WERI-Rb-1 (cell line): ENCODE measurements around the gene SRPK2.

ENCODE experiments used
- DNase-seq: peaks from one replicate; pipeline ENCODE4 v3.0.0-alpha.2; 2020
- H3K27ac ChIP-seq: fragments of 250-450 bp; sonication (Bioruptor Pico); 2 replicates; pipeline ENCODE4 v1.5.1; 2020; ENCODE audit warnings: mild to moderate bottlenecking, moderate library complexity
- H3K27me3 ChIP-seq: fragments of 250-450 bp; sonication (Bioruptor Pico); 2 replicates; pipeline ENCODE4 v1.5.1; 2021; ENCODE audit warnings: mild to moderate bottlenecking, low read depth, moderate library complexity; ENCODE audit not compliant: insufficient read depth, severe bottlenecking
- H3K36me3 ChIP-seq: fragments of 250-450 bp; sonication (Bioruptor Pico); 2 replicates; pipeline ENCODE4 v1.5.1; 2020; ENCODE audit warnings: mild to moderate bottlenecking, moderate library complexity
- H3K4me3 ChIP-seq: 2 replicates; pipeline ENCODE4 v1.5.1; 2011; ENCODE audit warnings: low read depth, mild to moderate bottlenecking, control low read depth, low read length
- H3K9me3 ChIP-seq: fragments of 250-450 bp; sonication (Bioruptor Pico); 2 replicates; pipeline ENCODE4 v1.5.1; 2021; ENCODE audit warnings: mild to moderate bottlenecking, moderate library complexity; ENCODE audit not compliant: severe bottlenecking
- CTCF ChIP-seq: IDR thresholded peaks from 2 replicates; pipeline ENCODE4 v1.5.1; 2011; ENCODE audit warnings: low read depth, mild to moderate bottlenecking, control low read depth, inconsistent platforms, low read length

SRPK2 gene

DNA sequence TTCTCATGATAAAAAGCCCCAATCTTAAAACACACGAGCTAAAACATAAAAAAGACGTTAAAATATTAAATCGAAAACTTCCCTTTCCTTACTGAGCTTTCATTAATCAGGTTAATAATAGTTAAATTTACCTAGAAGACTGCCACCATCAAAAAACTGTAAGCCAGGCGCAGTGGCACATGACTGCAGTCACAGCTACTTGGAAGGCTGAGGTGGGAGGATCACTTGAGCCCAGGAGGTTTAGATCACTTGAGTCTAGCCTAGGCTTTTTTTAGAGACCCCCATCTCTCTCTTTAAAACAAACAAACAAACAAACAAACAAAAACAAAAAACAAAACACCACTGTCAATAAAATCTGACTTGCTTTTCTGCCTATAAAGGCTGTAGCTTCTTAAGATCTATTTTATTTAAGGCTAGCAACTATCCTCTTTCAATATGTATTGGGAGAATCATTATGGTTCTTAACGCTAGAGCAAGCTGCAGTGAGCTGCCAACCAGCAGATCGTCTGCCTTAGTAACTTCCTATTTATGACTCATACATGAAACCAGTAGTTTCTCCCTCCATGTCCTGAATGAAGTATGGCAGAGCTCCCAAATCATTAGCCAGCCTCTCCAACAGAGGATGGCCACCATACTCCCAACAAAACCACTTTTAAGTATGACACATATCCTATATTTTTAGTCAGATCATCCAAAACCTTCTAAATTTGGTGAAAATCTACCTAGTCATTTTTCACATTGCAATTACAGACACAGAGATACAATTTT lies 163.7 kb downstream of the SRPK2 start:
- H3K27ac ChIP-seq: no peak overlapping the region
- no peak for DNase-seq
- no peaks in the 10 kb centered on the region for H3K27me3 ChIP-seq
- TF ChIP-seq CTCF: no peak
- H3K36me3 ChIP-seq: no peaks in the 10 kb centered on the region
- H3K4me3 ChIP-seq: no peak overlapping the region
- H3K9me3 ChIP-seq: no peaks in the 10 kb centered on the region

DNA sequence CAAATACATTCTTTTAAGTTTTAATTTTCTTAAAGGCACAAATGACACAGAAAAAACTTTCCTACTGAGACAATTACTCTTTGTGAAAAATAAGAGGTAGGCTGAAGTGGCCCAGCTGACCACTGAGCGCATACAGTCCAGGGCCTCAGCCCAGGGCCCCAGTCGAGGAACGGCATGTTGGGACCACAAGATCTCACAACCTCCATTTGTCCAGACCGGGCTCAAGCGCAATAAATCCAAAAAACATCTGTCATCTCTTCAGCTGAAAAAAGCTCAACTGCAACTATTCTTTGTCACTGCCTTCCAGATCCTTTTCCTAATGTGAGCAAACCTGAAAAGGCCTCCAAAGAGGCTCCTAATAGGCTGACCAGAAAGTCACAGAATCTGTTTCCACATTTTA lies 165.8 kb downstream of the SRPK2 start:
- no peak overlapping the region for H3K27ac ChIP-seq
- H3K4me3 ChIP-seq: no peak overlapping the region
- no peaks in the 10 kb centered on the region for H3K9me3 ChIP-seq
- DNase-seq: no peak
- H3K36me3 ChIP-seq: no peaks in the 10 kb centered on the region
- no peak for TF ChIP-seq CTCF
- no peaks in the 10 kb centered on the region for H3K27me3 ChIP-seq

DNA sequence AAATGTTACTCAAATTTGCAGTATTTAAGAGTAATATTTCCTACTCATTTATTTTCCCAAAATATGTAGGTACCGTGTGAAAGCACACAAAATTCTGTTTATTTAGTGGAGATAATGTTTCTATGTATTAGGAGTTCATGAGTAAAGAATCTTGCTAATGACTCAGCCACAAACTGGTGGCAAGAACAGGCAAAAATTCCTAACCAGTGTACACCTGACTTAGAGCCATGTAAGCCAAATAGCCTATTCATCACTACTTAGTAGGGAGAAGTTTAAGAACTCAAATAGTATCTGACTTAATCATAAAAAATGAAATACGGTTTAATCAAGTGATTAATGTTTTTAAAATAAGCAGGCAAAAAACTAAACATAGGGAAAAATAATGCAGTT lies 169.0 kb downstream of the SRPK2 start:
- TF ChIP-seq CTCF: no peak
- no peaks in the 10 kb centered on the region for H3K36me3 ChIP-seq
- H3K9me3 ChIP-seq: no peaks in the 10 kb centered on the region
- no peak overlapping the region for H3K4me3 ChIP-seq
- no peaks in the 10 kb centered on the region for H3K27me3 ChIP-seq
- no peak overlapping the region for H3K27ac ChIP-seq
- DNase-seq: no peak

DNA sequence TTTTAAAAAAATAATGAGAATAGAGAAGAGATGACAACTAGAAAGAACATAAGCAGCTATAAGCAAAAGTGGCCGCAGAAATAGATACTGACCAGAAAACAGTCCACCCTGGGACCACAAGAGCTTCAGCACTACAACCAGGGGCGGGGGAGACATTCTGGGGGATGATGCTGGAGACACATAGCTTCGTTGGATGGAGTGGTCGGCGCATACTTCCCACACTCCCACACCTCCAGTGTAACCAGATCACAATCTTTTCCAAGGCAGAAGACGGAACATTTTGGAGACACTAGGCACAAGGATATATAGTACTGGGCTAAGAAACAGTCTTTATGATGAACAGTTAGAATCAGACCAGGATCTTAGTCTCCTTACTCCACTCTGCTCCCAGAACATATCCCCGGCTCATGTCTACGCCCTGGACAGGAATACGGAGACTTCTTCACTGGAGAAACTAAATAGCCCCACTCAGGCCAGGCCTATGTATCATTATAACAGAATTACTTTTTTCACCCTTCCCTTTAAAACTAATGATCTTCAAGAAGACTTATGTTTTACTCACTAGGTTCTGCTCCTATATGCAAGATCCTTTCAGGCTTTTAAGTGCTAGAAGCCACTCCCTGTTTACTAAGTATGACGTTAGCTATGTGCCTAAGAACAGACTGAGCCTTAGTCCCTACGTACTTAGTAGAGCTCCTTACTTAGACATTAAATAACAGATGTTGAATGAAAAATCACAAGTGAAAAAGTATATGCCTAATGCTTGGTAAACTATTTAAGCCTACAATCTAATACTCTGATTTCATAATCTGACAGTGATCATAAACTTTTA lies 169.6 kb downstream of the SRPK2 start:
- Histone ChIP-seq H3K9me3 (no peaks in the 10 kb centered on the region), H3K4me3 (no peak overlapping the region), H3K36me3 (no peaks in the 10 kb centered on the region), H3K27ac (no peak overlapping the region), H3K27me3 (no peaks in the 10 kb centered on the region)
- TF ChIP-seq CTCF: no peak
- no peak for DNase-seq

DNA sequence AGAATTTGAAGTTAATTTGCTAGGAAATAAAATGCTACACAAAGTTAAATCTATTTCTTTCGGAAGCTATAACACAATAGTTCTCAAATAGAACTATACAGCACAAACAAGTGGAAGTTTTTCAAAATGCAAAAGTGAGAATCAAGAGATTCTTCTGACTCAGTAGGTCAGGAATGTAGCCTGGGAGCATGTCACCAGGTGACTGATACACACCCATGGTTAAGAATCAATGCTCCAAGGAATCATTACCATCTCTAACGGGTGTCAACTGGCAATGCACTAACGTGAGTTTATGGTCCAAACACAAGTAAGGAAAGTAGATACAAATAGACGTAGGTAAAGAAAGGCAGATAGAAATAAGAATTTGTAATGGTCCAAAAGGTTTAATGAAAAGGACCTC lies 170.5 kb downstream of the SRPK2 start:
- Histone ChIP-seq H3K27ac (no peak overlapping the region), H3K27me3 (no peaks in the 10 kb centered on the region), H3K36me3 (no peaks in the 10 kb centered on the region), H3K9me3 (no peaks in the 10 kb centered on the region), H3K4me3 (no peak overlapping the region)
- no peak for TF ChIP-seq CTCF
- no peak for DNase-seq
